Measurements from ENCODE around the gene ACVRL1. TPM values are rescaled to one million over a fixed set of nuclear protein-coding genes. Genes with fewer than 3 reads are reported as not detected.

Gene ACVRL1
- total RNA-seq, 1 experiment from 2014 or later: not detected

DNA sequence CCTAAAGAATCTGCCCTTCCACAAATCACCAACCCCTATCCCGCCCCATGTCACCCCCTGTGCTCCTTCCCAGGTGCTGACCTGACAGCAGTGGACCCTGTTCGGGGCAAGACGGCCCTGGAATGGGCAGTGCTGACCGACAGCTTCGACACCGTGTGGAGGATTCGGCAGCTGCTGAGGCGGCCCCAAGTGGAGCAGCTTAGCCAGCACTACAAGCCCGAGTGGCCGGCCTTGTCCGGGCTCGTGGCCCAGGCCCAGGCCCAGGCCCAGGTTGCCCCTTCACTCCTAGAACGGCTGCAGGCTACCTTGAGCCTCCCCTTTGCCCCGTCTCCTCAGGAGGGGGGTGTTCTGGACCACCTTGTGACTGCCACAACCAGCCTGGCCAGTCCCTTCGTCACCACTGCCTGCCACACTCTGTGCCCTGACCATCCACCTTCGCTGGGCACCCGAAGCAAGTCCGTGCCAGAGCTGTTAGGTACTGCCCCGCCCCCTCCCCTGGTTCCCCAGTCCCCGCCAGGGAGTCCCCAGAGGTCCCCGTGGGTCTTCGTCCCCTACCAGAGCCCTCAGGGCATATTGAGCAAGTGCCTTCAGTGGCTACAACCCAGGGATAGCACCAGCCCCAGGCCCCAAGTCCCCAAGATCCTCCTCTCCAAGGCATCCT, 16.7 kb upstream of the ACVRL1 start:
- TF ChIP-seq CTCF (IDR thresholded peaks at IDR 0.05; ENCODE audit: unreplicated experiment): no peak
- POLR2A ChIA-PET: no interaction called here
- intact Hi-C loops (cut with micrococcal nuclease): no loop called here
- Mint-ChIP-seq H3K27me3 (ENCODE audit: insufficient read depth, unreplicated experiment) (no peaks in the 10 kb centered on the region), H3K4me1 (ENCODE audit: insufficient read depth, unreplicated experiment) (peaks cover 8% of the 10 kb centered on the region), H3K36me3 (ENCODE audit: insufficient read depth, unreplicated experiment) (no peaks in the 10 kb centered on the region), H3K27ac (ENCODE audit: low read depth, unreplicated experiment) (no peak overlapping the region), H3K4me3 (ENCODE audit: unreplicated experiment) (no peak overlapping the region), H3K9me3 (ENCODE audit: unreplicated experiment) (no peaks in the 10 kb centered on the region)
- no TSS peak for BruUV-seq (replicated peaks)
- DNase-seq (ENCODE audit: unreplicated experiment): no peak
- CTCF ChIA-PET: interaction anchor here (0.6 to 4.5 kb wide), 6 partner anchors 10 to 102 kb away, joined by 3 to 15 read pairs (median 4); no protein-coding TSS in a partner anchor

DNA sequence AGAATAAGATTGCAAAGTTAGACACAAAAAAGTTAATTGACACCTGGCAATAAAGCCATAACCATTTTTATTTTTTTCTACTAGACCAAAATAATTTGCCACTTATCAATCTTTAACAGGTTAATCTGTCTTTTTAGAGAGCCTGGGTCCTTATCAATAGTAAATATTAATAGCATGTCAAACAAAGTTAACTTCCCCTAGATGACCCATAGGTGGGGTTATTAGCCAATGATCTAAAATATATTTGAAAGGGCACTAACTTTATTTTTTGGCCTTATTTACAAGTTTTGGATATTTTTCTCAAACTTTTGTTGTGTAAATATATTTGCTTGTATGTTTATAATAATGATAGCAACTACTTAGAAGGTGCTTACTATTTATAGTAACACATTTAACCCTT, 15.5 kb upstream of the ACVRL1 start:
- Mint-ChIP-seq H3K27ac (ENCODE audit: low read depth, unreplicated experiment) (no peak overlapping the region), H3K27me3 (ENCODE audit: insufficient read depth, unreplicated experiment) (no peaks in the 10 kb centered on the region), H3K4me1 (ENCODE audit: insufficient read depth, unreplicated experiment) (no peaks in the 10 kb centered on the region), H3K9me3 (ENCODE audit: unreplicated experiment) (no peaks in the 10 kb centered on the region), H3K36me3 (ENCODE audit: insufficient read depth, unreplicated experiment) (no peaks in the 10 kb centered on the region), H3K4me3 (ENCODE audit: unreplicated experiment) (no peak overlapping the region)
- no peak for DNase-seq (ENCODE audit: unreplicated experiment)
- ChIA-PET CTCF (interaction anchor here (0.7 to 4.5 kb wide), 4 partner anchors 9 to 235 kb away, joined by 3 to 15 read pairs (median 4); no protein-coding TSS in a partner anchor), POLR2A (interaction anchor here (0.6 kb wide), 2 partner anchors 89 to 200 kb away, joined by 3 read pairs; no protein-coding TSS in a partner anchor)
- TF ChIP-seq CTCF (IDR thresholded peaks at IDR 0.05; ENCODE audit: unreplicated experiment): peak; percentile 36
- no TSS peak for BruUV-seq (replicated peaks)
- intact Hi-C loops (cut with micrococcal nuclease): loop anchor here (1.0 kb wide), 1 partner anchor 31 kb away; no protein-coding TSS in a partner anchor

DNA sequence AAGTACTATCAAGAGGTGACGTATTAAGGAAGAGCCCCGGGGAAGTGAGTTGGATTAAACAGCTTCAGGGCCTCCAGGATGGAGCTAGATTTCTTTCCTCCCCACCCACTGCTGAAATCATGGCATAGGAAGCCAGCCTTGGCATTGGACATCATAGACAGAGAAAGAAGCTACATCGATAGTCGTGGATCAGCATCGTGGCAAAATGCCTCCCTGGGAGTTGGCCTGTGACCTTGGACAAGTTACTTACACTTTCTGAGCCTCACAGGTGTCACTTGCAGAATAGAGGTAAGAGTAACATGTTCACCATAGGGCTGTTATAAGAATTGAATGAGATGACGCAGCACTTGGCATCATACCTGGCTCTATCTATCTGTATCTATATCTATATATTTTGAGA, 13.5 kb upstream of the ACVRL1 start:
- BruUV-seq (replicated peaks): no TSS peak
- DNase-seq (ENCODE audit: unreplicated experiment): no peak
- H3K27me3 Mint-ChIP-seq (ENCODE audit: insufficient read depth, unreplicated experiment): no peaks in the 10 kb centered on the region
- TF ChIP-seq CTCF (IDR thresholded peaks at IDR 0.05; ENCODE audit: unreplicated experiment): no peak
- intact Hi-C loops (cut with micrococcal nuclease): loop anchor here (2.0 kb wide), 1 partner anchor 131 kb away; no protein-coding TSS in a partner anchor
- no peak overlapping the region for H3K27ac Mint-ChIP-seq (ENCODE audit: low read depth, unreplicated experiment)
- no peaks in the 10 kb centered on the region for H3K9me3 Mint-ChIP-seq (ENCODE audit: unreplicated experiment)
- H3K4me1 Mint-ChIP-seq (ENCODE audit: insufficient read depth, unreplicated experiment): no peaks in the 10 kb centered on the region
- no peak overlapping the region for H3K4me3 Mint-ChIP-seq (ENCODE audit: unreplicated experiment)
- ChIA-PET CTCF (interaction anchor here (0.6 to 2.5 kb wide), 11 partner anchors 33 to 176 kb away, joined by 3 to 8 read pairs (median 3); partner anchors contain the start of gene ATG101), POLR2A (interaction anchor here (0.6 kb wide), 1 partner anchor 12 kb away, joined by 3 read pairs; no protein-coding TSS in a partner anchor)
- no peaks in the 10 kb centered on the region for H3K36me3 Mint-ChIP-seq (ENCODE audit: insufficient read depth, unreplicated experiment)

DNA sequence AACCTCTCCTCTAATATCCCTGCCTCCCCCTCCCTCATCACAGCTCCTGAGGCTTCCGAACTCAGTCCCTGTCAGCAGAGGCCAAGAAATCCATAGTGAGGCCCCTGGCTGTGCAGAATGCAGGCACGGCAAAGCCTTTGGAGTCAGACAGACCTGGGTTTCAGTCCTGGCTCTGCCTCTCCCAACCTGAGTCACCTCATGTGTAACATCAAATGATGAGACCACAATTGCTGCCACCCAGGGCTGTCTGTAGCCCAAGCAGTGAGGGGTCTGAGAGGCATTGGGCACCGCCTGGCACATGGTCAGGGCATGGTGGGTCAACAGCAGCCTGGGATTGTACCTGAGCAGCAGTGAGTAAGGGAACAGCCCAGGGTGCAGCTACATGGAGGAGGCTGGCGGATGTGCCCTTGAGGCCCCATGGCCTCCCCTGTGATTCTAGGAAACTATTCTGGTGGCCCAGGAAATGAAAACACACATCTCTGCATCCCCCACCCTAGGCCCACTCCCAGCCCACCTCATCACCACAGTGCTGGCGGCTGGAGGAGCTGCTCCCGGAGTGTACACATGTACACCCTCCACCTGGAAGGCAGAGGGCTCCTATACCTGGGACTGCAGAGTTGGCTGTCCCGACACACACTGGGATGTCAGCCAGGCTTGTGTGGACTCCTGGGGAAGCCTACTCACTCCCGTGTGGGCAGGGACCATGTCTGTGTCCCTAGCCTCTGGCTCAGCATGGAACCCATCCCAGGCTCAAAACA, 11.7 kb upstream of the ACVRL1 start:
- Mint-ChIP-seq H3K9me3 (ENCODE audit: unreplicated experiment) (no peaks in the 10 kb centered on the region), H3K36me3 (ENCODE audit: insufficient read depth, unreplicated experiment) (no peaks in the 10 kb centered on the region), H3K27ac (ENCODE audit: low read depth, unreplicated experiment) (no peak overlapping the region), H3K27me3 (ENCODE audit: insufficient read depth, unreplicated experiment) (no peaks in the 10 kb centered on the region), H3K4me1 (ENCODE audit: insufficient read depth, unreplicated experiment) (no peaks in the 10 kb centered on the region), H3K4me3 (ENCODE audit: unreplicated experiment) (no peak overlapping the region)
- DNase-seq (ENCODE audit: unreplicated experiment): no peak
- BruUV-seq (replicated peaks): no TSS peak
- no peak for TF ChIP-seq CTCF (IDR thresholded peaks at IDR 0.05; ENCODE audit: unreplicated experiment)
- POLR2A ChIA-PET: no interaction called here
- CTCF ChIA-PET: interaction anchor here (0.8 to 2.5 kb wide), 6 partner anchors 9 to 115 kb away, joined by 3 to 7 read pairs (median 5); no protein-coding TSS in a partner anchor
- intact Hi-C loops (cut with micrococcal nuclease): loop anchor here (1.0 to 2.0 kb wide), 2 partner anchors 85 to 129 kb away; no protein-coding TSS in a partner anchor
